Measurements from ENCODE around the gene NTN3. TPM values are rescaled to one million over a fixed set of nuclear protein-coding genes. Genes with fewer than 3 reads are reported as not detected.

The NTN3 gene
- polyA plus RNA-seq, 1 of the 3 experiments (the other 2 are of a cell fraction), result 0.28 TPM

DNA sequence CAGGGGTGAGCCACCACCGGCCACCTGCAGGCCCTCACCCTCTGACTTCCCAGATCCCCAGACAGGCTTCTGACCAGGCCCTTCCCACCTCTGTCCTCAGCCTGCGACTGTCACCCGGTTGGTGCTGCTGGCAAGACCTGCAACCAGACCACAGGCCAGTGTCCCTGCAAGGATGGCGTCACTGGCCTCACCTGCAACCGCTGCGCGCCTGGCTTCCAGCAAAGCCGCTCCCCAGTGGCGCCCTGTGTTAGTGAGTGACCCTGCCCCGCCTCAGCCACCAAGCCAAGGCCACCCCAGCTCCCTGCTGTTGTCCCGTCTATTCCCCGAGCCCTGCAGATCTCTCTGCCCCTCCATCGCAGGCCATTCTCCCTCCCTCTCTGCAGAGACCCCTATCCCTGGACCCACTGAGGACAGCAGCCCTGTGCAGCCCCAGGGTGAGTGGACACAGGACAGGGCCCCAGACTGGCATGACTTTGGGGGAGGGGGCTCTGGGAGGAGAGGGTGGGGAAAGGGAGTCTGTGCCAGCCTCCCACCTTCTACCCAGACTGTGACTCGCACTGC, 1.9 kb downstream of the NTN3 start (continued):
- TF ChIP-seq, protein P1, sequence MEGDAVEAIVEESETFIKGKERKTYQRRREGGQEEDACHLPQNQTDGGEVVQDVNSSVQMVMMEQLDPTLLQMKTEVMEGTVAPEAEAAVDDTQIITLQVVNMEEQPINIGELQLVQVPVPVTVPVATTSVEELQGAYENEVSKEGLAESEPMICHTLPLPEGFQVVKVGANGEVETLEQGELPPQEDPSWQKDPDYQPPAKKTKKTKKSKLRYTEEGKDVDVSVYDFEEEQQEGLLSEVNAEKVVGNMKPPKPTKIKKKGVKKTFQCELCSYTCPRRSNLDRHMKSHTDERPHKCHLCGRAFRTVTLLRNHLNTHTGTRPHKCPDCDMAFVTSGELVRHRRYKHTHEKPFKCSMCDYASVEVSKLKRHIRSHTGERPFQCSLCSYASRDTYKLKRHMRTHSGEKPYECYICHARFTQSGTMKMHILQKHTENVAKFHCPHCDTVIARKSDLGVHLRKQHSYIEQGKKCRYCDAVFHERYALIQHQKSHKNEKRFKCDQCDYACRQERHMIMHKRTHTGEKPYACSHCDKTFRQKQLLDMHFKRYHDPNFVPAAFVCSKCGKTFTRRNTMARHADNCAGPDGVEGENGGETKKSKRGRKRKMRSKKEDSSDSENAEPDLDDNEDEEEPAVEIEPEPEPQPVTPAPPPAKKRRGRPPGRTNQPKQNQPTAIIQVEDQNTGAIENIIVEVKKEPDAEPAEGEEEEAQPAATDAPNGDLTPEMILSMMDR (IDR thresholded peaks at IDR 0.05), result no peak
- TF ChIP-seq MXI1 (IDR thresholded peaks at IDR 0.05; ENCODE audit: low read depth, low read length) (no peak), YY1 (IDR thresholded peaks at IDR 0.05; ENCODE audit: low read depth) (no peak), EP300 (IDR thresholded peaks at IDR 0.05; ENCODE audit: borderline replicate concordance in 1 of 2, low read depth in 1 of 2, low read length in 1 of 2) (no peak), NRF1 (IDR thresholded peaks at IDR 0.05; ENCODE audit: low read depth, low read length) (no peak), JUND (IDR thresholded peaks at IDR 0.05) (no peak), FOXM1 (IDR thresholded peaks at IDR 0.05; ENCODE audit: low read depth) (no peak)

DNA sequence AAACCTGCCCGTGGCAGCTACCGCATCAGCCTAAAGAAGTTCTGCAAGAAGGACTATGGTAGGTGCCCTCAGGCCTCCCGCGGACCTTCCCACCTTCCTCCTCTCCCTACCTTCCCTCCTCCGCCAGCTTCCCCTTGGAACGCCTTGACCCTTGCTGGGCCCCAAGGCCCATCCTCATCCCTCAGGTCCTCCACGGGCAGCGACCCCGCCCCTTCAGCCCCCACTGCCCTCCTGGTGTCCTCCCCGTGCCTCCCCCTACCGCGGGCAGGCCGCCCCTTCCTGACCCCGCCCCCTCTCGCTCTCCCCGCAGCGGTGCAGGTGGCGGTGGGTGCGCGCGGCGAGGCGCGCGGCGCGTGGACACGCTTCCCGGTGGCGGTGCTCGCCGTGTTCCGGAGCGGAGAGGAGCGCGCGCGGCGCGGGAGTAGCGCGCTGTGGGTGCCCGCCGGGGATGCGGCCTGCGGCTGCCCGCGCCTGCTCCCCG, 2.4 kb downstream of the NTN3 start:
- H3K9me3 ChIP-seq, result no peaks in the 10 kb centered on the region
- POLR2A ChIA-PET, result interaction anchor here (0.6 to 0.9 kb wide), 2 partner anchors 9 to 451 kb away, joined by 3 to 5 read pairs; no protein-coding TSS in a partner anchor
- no peaks in the 10 kb centered on the region for H4K20me1 ChIP-seq (ENCODE audit: insufficient read depth)
- peak; percentile 74 for DNase-seq
- peak overlapping the region in 1 of 2 experiments; percentile 89; a peak in 2 of 4 replicates for H3K27ac ChIP-seq (ENCODE audit: low read depth in 2 of 2, low read length in 1 of 2)
- no peak overlapping the region for H2AFZ ChIP-seq (ENCODE audit: low read depth)
- no peaks in the 10 kb centered on the region for H3K27me3 ChIP-seq (ENCODE audit: insufficient read depth)
- H3K4me2 ChIP-seq, result peak overlapping the region; percentile 71
- no peaks in the 10 kb centered on the region for H3K9me2 ChIP-seq
- peaks cover under 1 to 69% of the 10 kb centered on the region in 2 experiments; a peak in 3 of 4 replicates for H3K4me1 ChIP-seq (ENCODE audit: control insufficient read depth in 1 of 2, insufficient read depth in 2 of 2, low read depth in 1 of 2, low read length in 1 of 2)
- peaks cover 13% of the 10 kb centered on the region for H3F3A ChIP-seq (replicated peaks; ENCODE audit: insufficient read depth)
- TF ChIP-seq FOXJ3 (CRISPR knock-in tag; IDR thresholded peaks at IDR 0.05), result no peak
- TF ChIP-seq, protein P2, sequence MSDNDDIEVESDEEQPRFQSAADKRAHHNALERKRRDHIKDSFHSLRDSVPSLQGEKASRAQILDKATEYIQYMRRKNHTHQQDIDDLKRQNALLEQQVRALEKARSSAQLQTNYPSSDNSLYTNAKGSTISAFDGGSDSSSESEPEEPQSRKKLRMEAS (IDR thresholded peaks at IDR 0.05; ENCODE audit: low read depth), result no peak
- TF ChIP-seq, protein P3, sequence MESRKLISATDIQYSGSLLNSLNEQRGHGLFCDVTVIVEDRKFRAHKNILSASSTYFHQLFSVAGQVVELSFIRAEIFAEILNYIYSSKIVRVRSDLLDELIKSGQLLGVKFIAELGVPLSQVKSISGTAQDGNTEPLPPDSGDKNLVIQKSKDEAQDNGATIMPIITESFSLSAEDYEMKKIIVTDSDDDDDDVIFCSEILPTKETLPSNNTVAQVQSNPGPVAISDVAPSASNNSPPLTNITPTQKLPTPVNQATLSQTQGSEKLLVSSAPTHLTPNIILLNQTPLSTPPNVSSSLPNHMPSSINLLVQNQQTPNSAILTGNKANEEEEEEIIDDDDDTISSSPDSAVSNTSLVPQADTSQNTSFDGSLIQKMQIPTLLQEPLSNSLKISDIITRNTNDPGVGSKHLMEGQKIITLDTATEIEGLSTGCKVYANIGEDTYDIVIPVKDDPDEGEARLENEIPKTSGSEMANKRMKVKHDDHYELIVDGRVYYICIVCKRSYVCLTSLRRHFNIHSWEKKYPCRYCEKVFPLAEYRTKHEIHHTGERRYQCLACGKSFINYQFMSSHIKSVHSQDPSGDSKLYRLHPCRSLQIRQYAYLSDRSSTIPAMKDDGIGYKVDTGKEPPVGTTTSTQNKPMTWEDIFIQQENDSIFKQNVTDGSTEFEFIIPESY (IDR thresholded peaks at IDR 0.05; ENCODE audit: borderline replicate concordance, low read depth), result no peak
- no peak for TF ChIP-seq YY1 (IDR thresholded peaks at IDR 0.05; ENCODE audit: low read depth)
- no peak for TF ChIP-seq EZH2phosphoT487 (IDR thresholded peaks at IDR 0.05; ENCODE audit: borderline replicate concordance, low read depth)
- TF ChIP-seq, protein P4, sequence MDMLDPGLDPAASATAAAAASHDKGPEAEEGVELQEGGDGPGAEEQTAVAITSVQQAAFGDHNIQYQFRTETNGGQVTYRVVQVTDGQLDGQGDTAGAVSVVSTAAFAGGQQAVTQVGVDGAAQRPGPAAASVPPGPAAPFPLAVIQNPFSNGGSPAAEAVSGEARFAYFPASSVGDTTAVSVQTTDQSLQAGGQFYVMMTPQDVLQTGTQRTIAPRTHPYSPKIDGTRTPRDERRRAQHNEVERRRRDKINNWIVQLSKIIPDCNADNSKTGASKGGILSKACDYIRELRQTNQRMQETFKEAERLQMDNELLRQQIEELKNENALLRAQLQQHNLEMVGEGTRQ (IDR thresholded peaks at IDR 0.05; ENCODE audit: borderline replicate concordance, low read depth, low read length), result no peak
- TF ChIP-seq RAD21 (IDR thresholded peaks at IDR 0.05; ENCODE audit: low read length), result no peak
- no peak overlapping the region for H3K9ac ChIP-seq
- H3K36me3 ChIP-seq (replicated peaks in 1 of 2; ENCODE audit: control insufficient read depth in 1 of 2, insufficient read depth in 2 of 2, low read length in 1 of 2), result no peaks in the 10 kb centered on the region
- 27% methylated on average over 17 of the region's 49 CpGs for WGBS (ENCODE audit: low lambda C conversion rate)
- peaks cover 16% of the 10 kb centered on the region for H3K79me2 ChIP-seq (ENCODE audit: insufficient read depth)
- peak overlapping the region; percentile 41 to 79; a peak in 3 of 4 replicates for H3K4me3 ChIP-seq (ENCODE audit: low read depth in 2 of 2, low read length in 1 of 2)
- CTCF ChIA-PET, result interaction anchor here (0.6 to 2.1 kb wide), 9 partner anchors 10 to 50 kb away, joined by 3 to 11 read pairs (median 4); no protein-coding TSS in a partner anchor
